Fibroblast of villous mesenchyme (primary cell): ENCODE data around the gene GJC2. TPM values are rescaled to one million over a fixed set of nuclear protein-coding genes. Genes with fewer than 3 reads are reported as not detected.

Experiments used
- DNase-seq: peaks from one replicate; pipeline ENCODE4 v3.0.0-alpha.2; 2010; ENCODE audit warnings: low read depth
- H3K4me3 ChIP-seq: 2 replicates; pipeline ENCODE4 v1.5.1; 2011; ENCODE audit warnings: low read depth, mild to moderate bottlenecking, low read length
- CTCF ChIP-seq: IDR thresholded peaks from 2 replicates; pipeline ENCODE4 v1.5.1; 2012; ENCODE audit warnings: low read depth, mild to moderate bottlenecking, low read length; ENCODE audit not compliant: insufficient read depth
- total RNA-seq: library from RNA; depleted of rRNA; stranded (reverse); fragments of >200 nt; gene quantifications from 2 replicates; pipeline ENCODE4 v1.2.3, GENCODE V29; 2012

The GJC2 gene
- total RNA-seq, 1 donor: 3.9 TPM

GRCh38 chr1:228114827-228115226 is 34.9 kb upstream of the GJC2 start:
- no peak for TF ChIP-seq CTCF
- H3K4me3 ChIP-seq: no peak overlapping the region
- DNase-seq: no peak

- H3K4me3 ChIP-seq: no peak overlapping the region
- no peak for DNase-seq
- no peak for TF ChIP-seq CTCF
Observed at GRCh38 chr1:228117335-228117734, 32.4 kb upstream of the GJC2 start.

GRCh38 chr1:228118040-228118439 is 31.7 kb upstream of the GJC2 start:
- TF ChIP-seq CTCF: no peak
- no peak for DNase-seq
- no peak overlapping the region for H3K4me3 ChIP-seq

GRCh38 chr1:228120351-228120750 is 29.4 kb upstream of the GJC2 start:
- TF ChIP-seq CTCF: no peak
- no peak for DNase-seq
- H3K4me3 ChIP-seq: no peak overlapping the region

- DNase-seq: no peak
- no peak for TF ChIP-seq CTCF
- no peak overlapping the region for H3K4me3 ChIP-seq
Observed at GRCh38 chr1:228120857-228121489, 28.8 kb upstream of the GJC2 start.

- no peak for TF ChIP-seq CTCF
- no peak overlapping the region for H3K4me3 ChIP-seq
- DNase-seq: no peak
Observed at GRCh38 chr1:228122921-228123441, 26.7 kb upstream of the GJC2 start.

GRCh38 chr1:228123505-228123904 is 26.2 kb upstream of the GJC2 start:
- no peak for TF ChIP-seq CTCF
- DNase-seq: no peak
- H3K4me3 ChIP-seq: no peak overlapping the region
